Uterus (tissue), 2 donors: ENCODE measurements around the gene ATRAID.

Experiments used
- CTCF ChIP-seq, 4 experiments: fragments of 200-600 bp in 2 of 4; fragments of 450-650 bp in 2 of 4; sonication (generic) in 2 of 4; IDR thresholded peaks; one replicate each; pipeline ENCODE4 v1.5.1; 2016 to 2019; ENCODE audit warnings: antibody characterized with exemption in 4 of 4, mild to moderate bottlenecking in 2 of 4, moderate library complexity in 1 of 4
- POLR2A ChIP-seq, 2 donors: fragments of 450-650 bp; IDR thresholded peaks; one replicate each; pipeline ENCODE4 v1.6.1; 2016; ENCODE audit warnings: antibody characterized with exemption in 2 of 2, mild to moderate bottlenecking in 1 of 2, moderate library complexity in 1 of 2

- no peak for TF ChIP-seq POLR2A (IDR thresholded peaks at IDR 0.05)
- TF ChIP-seq CTCF (IDR thresholded peaks at IDR 0.05) = no peak
Observed at GRCh38 chr2:27202854-27203253, 9.0 kb upstream of the ATRAID start.
